GM21529 (cell line): Measurements from ENCODE around the gene MOV10L1.

Experiments used
- ATAC-seq: cut with Tn5 transposase; IDR thresholded peaks from one replicate; pipeline ENCODE4 v1.9.1; 2021; ENCODE audit not compliant: unreplicated experiment

Gene MOV10L1

DNA sequence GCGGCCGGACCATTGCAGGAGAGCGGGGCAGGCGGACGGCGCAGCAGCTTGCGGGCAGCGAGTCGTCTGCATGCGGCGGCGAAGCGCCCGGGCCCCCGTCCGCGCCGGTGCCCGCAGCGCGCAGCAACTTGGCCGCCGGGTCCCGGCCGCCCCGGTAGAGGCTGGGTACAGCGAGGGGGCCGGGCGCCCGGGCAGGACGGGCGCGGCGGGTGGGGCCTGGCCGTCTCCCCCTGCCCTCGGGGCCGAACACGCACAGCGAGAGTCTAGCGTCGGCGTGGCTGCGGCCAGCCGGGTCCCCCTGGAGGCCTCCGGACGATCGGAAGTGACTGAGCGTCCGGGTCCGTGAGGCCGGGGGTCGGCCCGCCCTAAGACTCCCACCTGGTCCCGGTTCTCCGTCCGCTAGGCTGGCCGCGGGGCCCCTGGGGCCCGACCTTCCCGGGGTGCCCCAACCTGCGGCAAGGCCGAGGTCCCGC, 95.1 kb downstream of the MOV10L1 start:
- no peak for ATAC-seq

- peak; percentile 35 for ATAC-seq
These were observed 95.7 kb downstream of the MOV10L1 start, which contains the start of gene TRABD for GRCh38 chr22:50185375-50186087. Gene TRABD, plus strand, starts transcription at chr22:50185913. Its CDS starts 7,148 bp downstream, at chr22:50193061.

DNA sequence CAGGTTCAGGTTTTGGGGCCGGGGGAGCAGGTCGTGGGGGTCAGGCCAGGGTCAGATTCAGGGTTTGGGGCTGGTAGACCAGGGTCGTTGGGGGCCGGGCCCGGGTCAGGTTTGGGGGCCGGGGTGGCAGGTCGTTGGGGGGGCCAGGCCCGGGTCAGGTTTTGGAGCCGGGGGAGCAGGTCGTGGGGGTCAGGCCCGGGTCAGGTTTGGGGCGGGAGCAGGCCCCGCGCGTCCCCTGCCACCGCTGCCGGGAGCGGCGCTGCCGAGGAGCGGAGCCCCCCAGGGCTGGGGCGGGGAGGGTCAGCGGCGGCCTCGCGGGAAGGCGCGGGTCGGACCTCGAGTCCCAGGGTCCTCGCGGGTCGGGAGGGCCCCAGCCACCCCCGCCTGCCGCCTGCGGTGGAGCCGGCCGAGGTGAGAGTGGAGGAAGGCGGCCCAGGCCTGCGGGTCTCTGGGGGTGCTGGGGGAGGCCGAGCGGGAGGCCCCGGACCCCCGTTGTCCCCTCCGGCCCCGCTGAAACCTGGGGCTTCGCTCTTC, 96.4 kb downstream of the MOV10L1 start:
- ATAC-seq = no peak

DNA sequence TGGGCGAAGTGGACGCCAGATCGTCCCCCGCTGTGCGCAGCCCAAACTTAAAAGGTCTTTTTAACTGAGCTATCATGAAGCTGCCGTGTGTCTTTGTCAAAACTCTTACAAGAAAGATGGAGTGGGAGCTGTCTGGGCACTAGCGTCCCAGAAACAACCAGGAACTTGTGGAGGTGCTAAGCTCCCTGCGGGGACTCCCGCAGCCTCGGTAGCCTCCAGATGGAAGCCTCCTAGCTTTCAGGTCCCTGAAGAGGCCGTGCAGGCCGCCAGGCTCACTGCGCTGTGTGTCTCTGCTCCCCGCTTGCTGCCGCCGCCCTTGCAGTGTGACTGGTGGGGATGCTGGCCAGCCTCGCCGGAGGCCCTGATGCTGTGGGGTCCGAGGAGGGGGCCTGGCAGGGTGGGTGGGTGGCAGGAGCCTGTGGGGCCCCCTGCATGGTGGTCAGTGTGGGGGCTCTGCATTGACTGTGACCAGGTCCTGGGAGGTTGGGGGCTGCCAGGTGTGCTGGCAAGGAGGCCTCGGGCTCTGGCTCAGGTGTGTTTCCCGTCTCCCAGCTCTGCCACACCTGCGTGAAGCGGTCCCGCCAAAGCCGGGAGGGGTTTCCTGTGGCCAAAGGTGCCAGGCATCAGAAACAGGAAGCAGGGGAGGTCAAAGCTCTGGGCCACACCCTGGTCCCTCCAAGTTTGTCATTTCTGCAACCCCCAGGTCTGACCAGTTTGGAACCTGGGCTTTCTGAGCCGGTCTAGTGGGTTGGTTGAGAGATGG, 97.1 kb downstream of the MOV10L1 start:
- ATAC-seq = no peak

- no peak for ATAC-seq
These were observed 98.5 kb downstream of the MOV10L1 start for GRCh38 chr22:50188356-50188755.

- ATAC-seq = no peak
These were observed 99.5 kb downstream of the MOV10L1 start for GRCh38 chr22:50189184-50189848.

DNA sequence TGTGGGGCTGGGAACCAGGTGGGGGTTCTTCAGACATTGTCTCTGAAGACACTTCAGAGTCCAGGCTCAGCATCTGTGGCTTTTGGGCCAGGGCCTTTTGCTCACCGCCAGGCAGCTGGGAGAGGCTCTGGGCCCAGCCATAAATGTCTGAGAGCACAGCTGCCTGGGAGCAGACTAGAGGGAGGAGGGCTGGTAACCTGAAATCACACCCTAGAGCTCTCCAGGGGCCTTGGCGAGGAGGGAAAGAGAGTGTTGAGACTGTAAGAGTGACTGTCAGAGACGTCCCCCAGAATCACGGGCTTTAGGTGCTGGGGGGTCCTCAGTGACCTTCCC, 100.0 kb downstream of the MOV10L1 start:
- ATAC-seq = no peak

GRCh38 chr22:50190182-50190940, 100.6 kb downstream of the MOV10L1 start:
- peak; percentile 41 for ATAC-seq

DNA sequence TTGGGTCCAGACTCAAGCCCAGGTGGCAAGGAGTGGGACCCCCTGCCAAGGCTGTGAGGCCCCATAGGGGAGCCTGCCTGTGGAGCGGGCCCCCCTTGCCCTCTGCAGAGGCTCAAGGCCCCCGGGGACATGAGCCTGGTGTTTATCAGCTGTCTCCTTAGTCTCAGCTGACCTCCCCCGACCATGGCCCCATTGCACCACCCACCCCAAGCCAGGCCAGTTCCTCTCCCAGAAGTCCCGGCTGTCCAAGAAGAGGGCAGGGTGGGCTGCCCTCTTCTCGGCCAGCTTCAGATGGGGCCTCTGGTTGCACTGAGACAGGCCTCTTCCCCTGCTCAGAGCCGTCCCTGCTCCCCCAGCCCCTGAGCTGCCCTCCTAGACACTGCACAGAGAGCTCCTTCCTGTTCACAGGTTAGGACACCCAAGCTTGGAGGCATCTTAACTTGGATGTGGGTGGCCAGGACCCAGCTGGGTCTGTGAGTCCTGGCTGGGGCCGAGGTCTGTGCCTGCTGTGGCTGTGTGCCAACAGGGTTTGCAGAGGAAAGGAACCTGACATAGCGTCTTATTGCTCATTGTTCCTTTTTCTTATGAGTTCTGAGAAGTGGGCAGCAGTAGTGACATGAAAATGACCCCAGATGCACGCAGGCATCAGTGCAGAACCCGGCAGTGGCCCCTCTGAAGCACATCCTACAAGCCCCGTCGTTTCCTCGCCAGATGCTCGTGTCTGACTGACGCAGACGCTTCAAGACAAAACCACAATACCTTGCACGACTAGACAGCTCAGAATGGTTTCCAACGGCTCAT, 101.3 kb downstream of the MOV10L1 start:
- peak; percentile 27 for ATAC-seq

GRCh38 chr22:50192436-50193204, 102.8 kb downstream of the MOV10L1 start:
- no peak for ATAC-seq

DNA sequence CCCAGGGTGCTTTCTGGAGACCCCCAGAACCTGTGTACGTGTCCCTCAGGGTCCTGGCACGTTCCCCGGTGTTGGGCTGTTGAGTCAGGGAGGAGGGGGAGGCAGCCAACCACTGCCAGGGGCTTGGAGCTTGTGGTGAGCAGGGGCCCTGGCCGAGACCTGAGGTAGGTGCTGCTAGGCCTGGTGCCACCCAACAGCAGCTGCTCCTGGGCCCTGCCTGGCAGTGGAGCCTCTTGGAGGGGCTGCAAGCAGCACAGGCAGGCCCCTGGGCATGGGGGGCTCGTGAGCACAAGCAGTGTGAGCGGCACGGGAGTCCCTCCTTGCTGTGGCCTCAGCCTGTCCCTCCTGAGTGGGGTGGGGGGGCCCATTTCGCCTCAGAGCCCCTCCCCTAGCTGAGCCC, 103.8 kb downstream of the MOV10L1 start:
- ATAC-seq = no peak

DNA sequence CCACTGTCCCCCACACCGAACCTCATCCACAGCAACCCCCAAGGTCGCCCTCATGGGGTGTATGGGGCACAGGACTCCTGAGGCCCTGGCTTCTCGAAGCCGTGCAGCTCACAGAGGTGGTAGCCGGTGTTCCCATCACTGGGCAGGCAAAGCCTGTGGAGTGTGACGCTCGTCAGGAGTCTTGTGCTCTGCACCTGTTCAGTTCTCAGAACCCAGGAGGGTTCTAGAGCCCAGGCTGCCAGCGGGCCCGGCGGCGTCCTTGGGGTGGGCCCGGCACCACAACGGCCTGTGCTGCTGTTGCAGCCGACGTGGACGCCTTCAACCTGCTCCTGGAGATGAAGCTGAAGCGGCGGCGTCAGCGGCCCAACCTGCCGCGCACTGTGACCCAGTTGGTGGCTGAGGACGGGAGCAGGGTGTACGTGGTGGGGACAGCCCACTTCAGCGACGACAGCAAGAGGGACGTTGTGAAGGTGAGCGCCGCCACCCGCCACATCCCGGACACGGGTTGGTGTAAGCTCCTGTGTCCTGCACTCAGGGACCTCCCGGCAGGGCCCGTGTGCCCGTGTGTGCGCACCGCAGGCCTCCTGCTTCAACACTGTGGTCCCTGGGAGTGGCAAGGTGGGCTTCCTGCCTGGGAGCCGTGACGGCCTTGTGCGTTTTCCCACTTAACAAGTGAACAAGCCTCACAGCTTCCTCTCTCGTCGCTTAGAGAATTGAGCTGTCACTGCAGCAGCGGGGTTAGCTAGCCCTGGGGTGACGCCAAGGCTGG, 104.4 kb downstream of the MOV10L1 start:
- ATAC-seq = no peak

DNA sequence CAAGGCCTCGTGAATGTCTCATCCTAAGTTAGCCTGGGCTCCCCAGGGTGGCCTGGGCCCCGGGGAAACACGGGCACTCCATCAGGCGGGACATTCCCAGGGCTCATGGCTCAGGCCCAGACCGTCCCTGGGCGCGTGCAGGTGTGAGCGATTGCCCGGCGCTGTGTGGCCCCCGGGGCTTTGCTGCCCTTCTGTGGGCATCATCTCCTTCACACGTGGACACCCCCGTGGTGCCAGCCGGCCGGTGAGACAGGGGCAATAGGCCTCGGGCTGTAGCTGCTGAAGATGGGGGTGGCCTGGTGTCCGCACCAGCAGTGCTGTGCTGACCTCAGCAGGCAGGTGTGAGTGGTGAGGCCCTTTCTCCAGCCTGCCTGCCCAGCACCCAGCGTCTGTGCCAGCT, 106.5 kb downstream of the MOV10L1 start:
- no peak for ATAC-seq

- ATAC-seq = no peak
These were observed 107.4 kb downstream of the MOV10L1 start for GRCh38 chr22:50197000-50197800.

GRCh38 chr22:50197856-50198623, 108.2 kb downstream of the MOV10L1 start:
- no peak for ATAC-seq

- no peak for ATAC-seq
These were observed 108.8 kb downstream of the MOV10L1 start for GRCh38 chr22:50198624-50199017.

- no peak for ATAC-seq
These were observed 109.5 kb downstream of the MOV10L1 start for GRCh38 chr22:50199251-50199721.
